Endometrium (tissue), 2 donors: Measurements from ENCODE around the gene SLC1A2.

Experiments
- FAIRE-seq: peaks from 2 replicates; lab custom pipeline; 2012; peaks lifted over from hg19 to GRCh38; lab: Jason Lieb, UNC
- donor health status: control.
- donor health status: control.

Gene SLC1A2

GRCh38 chr11:35348898-35349687 is 70.3 kb downstream of the SLC1A2 start:
- FAIRE-seq = no peak

- no peak for FAIRE-seq
These were observed 71.4 kb downstream of the SLC1A2 start for GRCh38 chr11:35347921-35348331.

GRCh38 chr11:35347173-35347878 is 72.0 kb downstream of the SLC1A2 start:
- no peak for FAIRE-seq

GRCh38 chr11:35346472-35347156 is 72.7 kb downstream of the SLC1A2 start:
- no peak for FAIRE-seq

- no peak for FAIRE-seq
These were observed 74.4 kb downstream of the SLC1A2 start for GRCh38 chr11:35344681-35345574.

GRCh38 chr11:35343033-35343598 is 76.2 kb downstream of the SLC1A2 start:
- FAIRE-seq = no peak

GRCh38 chr11:35340715-35341114 is 78.6 kb downstream of the SLC1A2 start:
- FAIRE-seq = no peak

GRCh38 chr11:35340071-35340470 is 79.3 kb downstream of the SLC1A2 start:
- no peak for FAIRE-seq

- FAIRE-seq = no peak
These were observed 80.4 kb downstream of the SLC1A2 start for GRCh38 chr11:35338921-35339320.

- FAIRE-seq = no peak
These were observed 81.4 kb downstream of the SLC1A2 start for GRCh38 chr11:35337914-35338305.

GRCh38 chr11:35337136-35337913 is 82.0 kb downstream of the SLC1A2 start:
- no peak for FAIRE-seq

GRCh38 chr11:35336726-35337125 is 82.6 kb downstream of the SLC1A2 start:
- peak; percentile 90 for FAIRE-seq

- FAIRE-seq = no peak
These were observed 84.1 kb downstream of the SLC1A2 start for GRCh38 chr11:35335226-35335625.

GRCh38 chr11:35334385-35335090 is 84.8 kb downstream of the SLC1A2 start:
- no peak for FAIRE-seq

GRCh38 chr11:35332524-35332923 is 86.8 kb downstream of the SLC1A2 start:
- FAIRE-seq = no peak

GRCh38 chr11:35330931-35331330 is 88.4 kb downstream of the SLC1A2 start:
- FAIRE-seq = no peak

- FAIRE-seq = no peak
These were observed 89.0 kb downstream of the SLC1A2 start for GRCh38 chr11:35330156-35330889.

- FAIRE-seq = no peak
These were observed 91.5 kb downstream of the SLC1A2 start for GRCh38 chr11:35327829-35328228.

GRCh38 chr11:35326266-35326879 is 93.0 kb downstream of the SLC1A2 start:
- no peak for FAIRE-seq
